Keratinocyte (primary cell): ENCODE data around the gene MEIS2.

Experiments used
- CTCF ChIP-seq, 3 experiments: IDR thresholded peaks in 1 of 3; conservative IDR thresholded peaks in 1 of 3; optimal IDR thresholded peaks in 1 of 3; 2 replicates in 2 of 3; 3 replicates in 1 of 3; pipeline versions ENCODE3 to v1.5.1; 2011; ENCODE audit warnings: low read length in 3 of 3, mild to moderate bottlenecking in 3 of 3, moderate library complexity in 2 of 3, control low read depth in 1 of 3, inconsistent platforms in 1 of 3; ENCODE audit not compliant: insufficient read depth in 2 of 3; ENCODE audit errors: extremely low read depth in 1 of 3
- EZH2 ChIP-seq: IDR thresholded peaks from one replicate; pipeline ENCODE4 v1.6.1; 2012; ENCODE audit warnings: inconsistent platforms, mild to moderate bottlenecking, low read length, moderate library complexity

DNA sequence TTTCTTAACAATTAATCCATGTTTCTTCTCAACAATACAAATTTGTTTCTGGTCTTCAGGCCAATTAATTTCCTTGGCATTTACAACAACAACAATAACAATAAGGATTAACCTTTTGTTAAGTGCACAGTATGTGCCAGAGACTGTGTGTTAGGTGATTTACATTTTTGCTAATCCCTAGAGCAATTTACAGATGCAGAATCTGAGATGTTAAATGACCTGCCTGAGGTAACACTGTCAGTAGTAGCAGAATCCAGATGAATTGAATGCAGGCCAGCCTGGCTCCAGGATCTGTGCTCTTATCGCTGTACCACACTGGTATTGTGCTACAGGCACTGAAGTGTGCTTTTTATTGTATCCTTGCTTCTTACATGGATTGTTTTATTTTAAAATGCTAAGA, 122.2 kb downstream of the MEIS2 start:
- no peak for TF ChIP-seq CTCF (optimal IDR thresholded peaks at IDR 0.05 in 1 of 3, IDR thresholded peaks at IDR 0.05 in 1 of 3, conservative IDR thresholded peaks at IDR 0.05 in 1 of 3; ENCODE audit: extremely low read depth in 1 of 3, insufficient read depth in 2 of 3, low read length in 3 of 3)
- TF ChIP-seq EZH2, result no peak
